ENCODE results near the gene KLHDC7A.
"Not testable (repeated sequence)": the region's sequence is repeated elsewhere in the genome, so short reads cannot be mapped to it uniquely, and the experiment has no call there.

Gene KLHDC7A

DNA sequence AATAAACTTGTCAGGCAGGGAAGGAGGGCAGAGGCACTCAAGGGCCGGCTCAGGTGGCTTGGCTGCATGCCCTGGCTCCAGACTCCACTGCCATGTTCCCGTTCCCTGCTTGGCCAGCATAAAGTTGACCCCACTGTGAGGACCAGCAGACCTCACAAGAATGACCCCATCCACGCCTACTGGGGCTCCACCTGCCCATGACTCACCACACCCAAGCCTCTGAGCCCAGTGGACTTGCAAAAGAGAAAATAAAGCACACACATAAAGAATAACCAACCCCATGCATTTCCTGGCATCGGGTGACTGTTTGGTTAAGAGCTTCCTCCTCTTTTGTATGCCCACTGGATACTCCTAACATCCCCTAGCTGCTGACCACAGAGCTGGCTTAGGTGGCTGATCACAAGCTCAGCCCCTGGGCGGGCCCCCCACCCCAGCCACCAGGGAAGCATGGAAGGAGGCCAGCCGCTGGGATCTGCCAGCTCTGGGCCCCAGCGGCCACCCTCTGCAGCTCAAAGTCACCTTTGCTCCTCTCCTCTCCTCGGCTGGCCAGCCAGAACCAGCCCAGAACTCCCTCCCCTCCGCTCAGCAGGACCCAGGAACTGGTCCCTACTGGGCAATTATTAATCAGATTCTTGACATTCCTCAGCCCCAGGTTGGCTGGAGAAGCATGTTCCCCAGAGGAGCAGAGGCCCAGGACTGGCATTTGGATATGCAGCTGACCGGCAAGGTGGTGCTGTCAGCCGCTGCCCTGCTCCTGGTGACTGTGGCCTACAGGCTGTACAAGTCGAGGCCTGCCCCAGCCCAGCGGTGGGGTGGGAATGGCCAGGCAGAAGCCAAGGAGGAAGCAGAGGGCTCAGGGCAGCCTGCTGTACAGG lies at the start of gene KLHDC7A:
KLHDC7A (plus strand) TSS at position 616 of the 875 bp plus-strand sequence; CDS start at position 668, 52 bp downstream.
- H3K27ac Mint-ChIP-seq: no peak within 1 kb of the TSS
- H3K4me1 Mint-ChIP-seq (ENCODE audit: low read depth): peaks cover 7% of the 10 kb centered on the region
- H3K27me3 Mint-ChIP-seq: peaks cover 18% of the 10 kb centered on the region
- DNase-seq: no peak
- H3K36me3 Mint-ChIP-seq (ENCODE audit: low read depth): no peaks in the 10 kb centered on the region
- no peaks in the 10 kb centered on the region for H3K9me3 Mint-ChIP-seq
- no peak within 1 kb of the TSS for H3K4me3 Mint-ChIP-seq

DNA sequence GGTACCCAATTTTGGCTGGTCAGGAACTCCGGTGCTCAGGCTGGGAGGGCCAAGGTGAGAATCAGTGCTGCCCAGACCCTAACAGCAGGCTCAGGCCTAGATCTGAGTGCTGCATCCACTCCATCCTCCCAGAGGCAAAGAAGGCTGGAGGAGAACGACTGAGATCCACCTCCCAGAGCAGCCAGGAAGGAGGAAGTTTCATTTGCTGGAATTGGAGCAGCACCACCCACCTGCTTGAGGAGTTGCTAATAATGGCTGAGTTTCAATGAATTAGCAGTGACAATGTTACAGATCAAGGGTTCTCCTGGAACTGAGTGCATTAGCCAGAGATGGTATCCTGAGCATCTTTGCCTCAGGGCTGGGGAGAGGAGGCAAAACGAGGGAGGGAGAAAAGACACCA lies 46.7 kb upstream of the KLHDC7A start:
- peaks cover 43% of the 10 kb centered on the region for H3K27me3 Mint-ChIP-seq
- no peaks in the 10 kb centered on the region for H3K4me1 Mint-ChIP-seq (ENCODE audit: low read depth)

DNA sequence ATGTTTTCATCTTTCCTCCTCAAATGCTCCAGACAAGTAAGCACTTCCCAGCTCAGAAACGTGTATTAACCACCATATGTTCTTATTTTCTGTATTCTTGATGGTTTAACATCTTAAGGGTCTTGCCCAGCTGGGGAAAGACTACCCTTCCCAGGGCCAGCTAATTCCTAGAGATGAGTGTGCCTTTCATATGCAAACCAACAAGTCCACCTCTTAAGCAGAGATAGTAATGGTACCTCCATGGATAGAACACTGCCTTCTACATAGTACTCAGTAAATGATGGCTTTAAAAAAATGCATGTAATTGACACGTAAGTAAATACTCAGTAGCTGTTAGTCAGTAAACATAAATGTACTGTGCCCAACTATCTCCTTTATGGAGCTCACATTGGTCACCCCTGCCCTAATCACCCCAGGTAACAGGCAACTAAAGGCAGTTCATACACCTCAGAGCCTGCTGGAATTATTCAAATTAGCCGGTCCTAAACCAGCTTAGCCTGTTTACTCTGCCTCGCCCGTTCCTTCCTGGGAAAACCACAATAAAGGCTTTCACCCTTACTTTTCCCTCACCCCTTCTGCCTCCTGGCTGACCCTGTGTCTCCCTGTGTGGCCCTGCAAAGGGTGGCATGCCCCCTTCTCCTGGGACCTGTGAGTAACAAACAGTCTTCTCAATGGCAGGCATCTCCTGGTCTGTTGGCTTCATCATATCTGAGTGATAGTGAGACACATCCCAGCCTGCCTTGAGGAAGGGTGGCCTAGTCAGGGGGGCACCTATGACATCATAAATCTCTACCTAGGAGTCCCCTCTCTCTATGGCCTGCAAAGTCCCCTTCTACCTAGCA lies 40.1 kb upstream of the KLHDC7A start:
- no peak overlapping the region for H3K4me3 Mint-ChIP-seq
- no peaks in the 10 kb centered on the region for H3K36me3 Mint-ChIP-seq (ENCODE audit: low read depth)
- no peak overlapping the region for H3K27ac Mint-ChIP-seq

More for the DNA sequence above, 46.7 kb upstream of the KLHDC7A start:
- DNase-seq: no peak
- Mint-ChIP-seq H3K9me3 (peaks cover 10% of the 10 kb centered on the region), H3K36me3 (ENCODE audit: low read depth) (no peaks in the 10 kb centered on the region), H3K27ac (no peak overlapping the region), H3K4me3 (no peak overlapping the region)

DNA sequence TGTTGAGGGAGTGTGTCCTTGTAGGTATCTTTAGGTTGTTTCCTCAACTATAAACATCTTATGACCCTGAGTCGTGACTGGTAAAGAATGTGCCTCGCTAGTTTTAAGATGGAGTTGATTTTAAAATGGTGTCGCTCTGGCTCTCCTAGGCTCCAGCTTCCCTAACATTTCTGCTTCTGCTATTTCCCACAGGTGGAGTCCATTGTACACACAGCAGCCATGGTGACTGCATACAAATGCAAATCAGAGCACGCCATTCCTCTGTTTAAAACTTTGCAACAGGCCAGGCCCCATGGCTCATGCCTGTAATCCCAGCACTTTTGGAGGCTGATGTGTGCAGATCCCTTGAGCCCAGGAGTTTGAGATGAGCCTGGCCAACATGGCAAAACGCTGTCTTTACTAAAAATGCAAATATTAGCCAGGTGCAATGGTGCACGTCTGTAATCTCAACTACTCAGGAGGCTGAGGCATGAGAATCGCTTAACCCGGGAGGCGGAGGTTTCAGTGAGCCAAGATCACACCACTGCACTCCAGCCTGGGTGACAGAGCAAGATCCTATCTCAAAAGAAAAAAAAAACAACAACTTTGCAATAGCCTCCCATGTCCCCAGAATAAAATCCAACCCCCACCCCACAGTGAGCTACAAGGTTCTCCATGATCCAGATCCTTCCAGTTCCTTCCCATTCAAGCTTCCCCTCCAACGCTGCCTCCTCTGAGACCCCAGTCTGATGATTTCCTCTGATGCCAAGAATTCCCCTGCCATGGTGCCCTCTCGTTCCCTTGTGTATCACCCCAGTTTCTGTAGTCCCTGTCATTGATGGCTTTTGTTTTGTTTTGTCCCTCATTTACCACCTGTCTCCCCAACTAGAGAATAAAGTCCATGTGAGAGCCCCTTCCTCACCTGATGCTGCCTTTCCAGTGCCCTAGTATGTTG lies 36.9 kb upstream of the KLHDC7A start:
- no peak overlapping the region for H3K27ac Mint-ChIP-seq
- DNase-seq: no peak
- H3K27me3 Mint-ChIP-seq: peaks cover 48% of the 10 kb centered on the region
- no peaks in the 10 kb centered on the region for H3K36me3 Mint-ChIP-seq (ENCODE audit: low read depth)
- no peak overlapping the region for H3K4me3 Mint-ChIP-seq
- peaks cover 3% of the 10 kb centered on the region for H3K9me3 Mint-ChIP-seq
- H3K4me1 Mint-ChIP-seq (ENCODE audit: low read depth): no peaks in the 10 kb centered on the region

More for the DNA sequence above, 40.1 kb upstream of the KLHDC7A start:
- no peak for DNase-seq
- Mint-ChIP-seq H3K27me3 (peaks cover 40% of the 10 kb centered on the region), H3K9me3 (peaks cover 2% of the 10 kb centered on the region), H3K4me1 (ENCODE audit: low read depth) (no peaks in the 10 kb centered on the region)

DNA sequence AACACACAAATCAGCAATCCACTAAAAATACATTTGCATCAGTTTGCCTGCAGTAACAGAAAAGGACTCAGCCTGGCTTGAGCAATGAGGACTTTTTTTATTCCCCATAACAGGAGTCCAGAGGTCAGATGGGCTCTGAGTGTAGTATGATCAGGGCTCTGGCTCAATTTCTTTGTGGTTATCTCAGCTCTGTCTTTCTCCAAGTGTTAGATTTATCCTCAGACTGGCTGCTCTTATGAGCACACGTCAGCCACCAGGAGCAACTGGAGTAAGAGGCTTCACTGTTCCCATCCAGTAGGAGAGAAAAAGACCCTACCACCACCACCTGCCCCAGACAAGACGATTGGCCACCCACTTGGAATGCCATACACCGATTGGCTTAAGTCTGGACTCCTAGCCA lies 36.2 kb upstream of the KLHDC7A start:
- no peak for DNase-seq
- H3K4me1 Mint-ChIP-seq (ENCODE audit: low read depth): no peaks in the 10 kb centered on the region
- H3K36me3 Mint-ChIP-seq (ENCODE audit: low read depth): no peaks in the 10 kb centered on the region
- peaks cover 3% of the 10 kb centered on the region for H3K9me3 Mint-ChIP-seq
- H3K4me3 Mint-ChIP-seq: no peak overlapping the region
- H3K27me3 Mint-ChIP-seq: peaks cover 48% of the 10 kb centered on the region
- H3K27ac Mint-ChIP-seq: no peak overlapping the region

DNA sequence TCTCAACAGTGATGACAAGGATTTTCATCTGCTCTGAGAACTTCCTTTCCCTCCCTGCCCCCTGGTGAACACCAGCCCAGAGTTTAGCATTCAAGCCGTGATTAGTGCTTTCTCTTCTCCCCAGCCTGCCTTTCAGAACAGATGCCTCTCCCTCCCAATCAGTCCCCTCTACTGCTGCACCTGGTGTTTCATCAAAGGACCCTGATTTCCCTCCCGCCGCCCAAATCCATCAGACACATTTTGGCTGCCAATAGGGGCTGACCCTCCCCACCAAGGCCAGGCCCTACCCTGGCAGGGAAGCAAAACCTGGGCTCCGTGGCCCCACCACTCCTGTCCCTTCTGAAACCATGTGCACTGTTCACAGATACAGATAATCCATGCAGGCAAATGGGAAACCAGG lies 34.0 kb upstream of the KLHDC7A start:
- Mint-ChIP-seq H3K27ac (no peak overlapping the region), H3K36me3 (ENCODE audit: low read depth) (no peaks in the 10 kb centered on the region), H3K4me3 (no peak overlapping the region), H3K9me3 (peaks cover 3% of the 10 kb centered on the region), H3K4me1 (ENCODE audit: low read depth) (no peaks in the 10 kb centered on the region), H3K27me3 (peaks cover 38% of the 10 kb centered on the region)
- no peak for DNase-seq

DNA sequence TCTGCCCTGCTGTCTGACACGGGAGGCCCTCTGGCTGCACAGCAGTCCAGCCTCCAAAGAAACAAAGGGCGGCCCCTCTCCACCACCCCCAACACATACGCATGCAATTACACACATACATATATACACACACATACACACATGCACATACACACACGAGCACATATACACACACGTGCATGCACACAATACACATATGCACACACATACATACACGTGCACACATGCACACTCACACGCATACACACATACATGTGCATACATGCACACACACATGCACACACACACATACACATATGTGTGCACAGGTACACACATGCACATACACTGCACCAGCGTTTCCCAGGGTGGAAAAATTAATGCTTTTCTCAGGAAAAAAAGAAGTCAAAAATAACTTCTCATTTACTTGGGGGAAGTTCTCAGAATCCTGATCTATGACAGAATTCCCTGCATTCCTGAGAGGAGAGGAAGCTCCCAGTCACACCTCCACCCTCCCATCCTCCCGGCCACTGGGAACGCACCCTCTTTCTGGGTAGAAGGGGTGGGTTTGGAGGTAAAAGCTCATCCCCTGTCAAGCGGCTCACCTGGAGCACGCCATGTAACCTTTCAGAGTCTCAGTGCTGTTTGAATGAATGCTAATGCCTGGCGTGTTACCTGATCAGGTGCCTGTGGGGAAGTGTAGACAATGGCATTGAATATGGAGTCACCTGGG lies 33.1 kb upstream of the KLHDC7A start:
- Mint-ChIP-seq H3K36me3 (ENCODE audit: low read depth) (no peaks in the 10 kb centered on the region), H3K4me3 (no peak overlapping the region), H3K27ac (no peak overlapping the region), H3K9me3 (peaks cover 3% of the 10 kb centered on the region), H3K27me3 (peaks cover 38% of the 10 kb centered on the region), H3K4me1 (ENCODE audit: low read depth) (no peaks in the 10 kb centered on the region)
- no peak for DNase-seq

DNA sequence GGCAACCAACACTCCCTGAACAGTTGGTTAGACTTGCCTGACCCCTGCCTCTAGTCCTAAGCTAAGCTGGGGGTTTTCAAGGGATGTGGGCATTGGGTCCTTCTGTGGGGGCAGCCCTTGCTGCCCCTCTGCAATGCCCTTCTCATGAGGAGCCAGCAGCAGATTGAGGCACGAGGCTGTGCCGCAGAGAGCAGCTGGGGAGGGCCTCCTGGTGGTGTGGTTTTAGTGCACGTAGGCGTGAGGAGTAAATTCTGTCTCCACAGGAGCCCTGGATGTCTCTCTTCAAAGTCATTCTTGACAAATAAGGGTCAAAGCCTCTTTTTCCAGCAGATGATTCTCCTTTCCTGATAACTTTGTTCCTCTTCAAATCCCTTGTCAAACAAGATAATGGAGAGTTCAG lies 31.8 kb upstream of the KLHDC7A start:
- no peak for DNase-seq
- H3K9me3 Mint-ChIP-seq: peaks cover 3% of the 10 kb centered on the region
- H3K4me1 Mint-ChIP-seq (ENCODE audit: low read depth): no peaks in the 10 kb centered on the region
- peaks cover 33% of the 10 kb centered on the region for H3K27me3 Mint-ChIP-seq
- H3K27ac Mint-ChIP-seq: no peak overlapping the region
- no peak overlapping the region for H3K4me3 Mint-ChIP-seq
- H3K36me3 Mint-ChIP-seq (ENCODE audit: low read depth): no peaks in the 10 kb centered on the region

DNA sequence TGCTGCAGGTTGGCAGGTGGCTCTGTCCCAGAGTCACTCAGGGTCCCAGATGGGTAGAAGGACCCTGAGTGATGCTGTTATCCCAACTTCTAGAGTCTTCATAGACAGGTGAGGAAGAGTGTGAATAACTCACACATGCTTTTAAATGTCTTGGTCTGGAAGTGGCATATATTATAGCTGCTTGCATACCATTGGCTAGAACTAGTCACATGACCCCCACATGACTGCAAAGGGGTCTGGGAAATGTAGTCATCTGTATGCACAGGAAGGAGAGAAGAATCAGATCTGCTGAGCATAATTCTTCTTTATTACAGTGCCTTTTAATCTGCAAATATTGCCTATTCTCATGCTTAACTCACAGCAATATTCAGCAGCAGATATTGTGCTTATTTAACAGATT lies 28.2 kb upstream of the KLHDC7A start:
- no peak for DNase-seq
- peaks cover 25% of the 10 kb centered on the region for H3K27me3 Mint-ChIP-seq
- H3K36me3 Mint-ChIP-seq (ENCODE audit: low read depth): no peaks in the 10 kb centered on the region
- H3K27ac Mint-ChIP-seq: no peak overlapping the region
- no peak overlapping the region for H3K4me3 Mint-ChIP-seq
- H3K9me3 Mint-ChIP-seq: no peaks in the 10 kb centered on the region
- no peaks in the 10 kb centered on the region for H3K4me1 Mint-ChIP-seq (ENCODE audit: low read depth)

DNA sequence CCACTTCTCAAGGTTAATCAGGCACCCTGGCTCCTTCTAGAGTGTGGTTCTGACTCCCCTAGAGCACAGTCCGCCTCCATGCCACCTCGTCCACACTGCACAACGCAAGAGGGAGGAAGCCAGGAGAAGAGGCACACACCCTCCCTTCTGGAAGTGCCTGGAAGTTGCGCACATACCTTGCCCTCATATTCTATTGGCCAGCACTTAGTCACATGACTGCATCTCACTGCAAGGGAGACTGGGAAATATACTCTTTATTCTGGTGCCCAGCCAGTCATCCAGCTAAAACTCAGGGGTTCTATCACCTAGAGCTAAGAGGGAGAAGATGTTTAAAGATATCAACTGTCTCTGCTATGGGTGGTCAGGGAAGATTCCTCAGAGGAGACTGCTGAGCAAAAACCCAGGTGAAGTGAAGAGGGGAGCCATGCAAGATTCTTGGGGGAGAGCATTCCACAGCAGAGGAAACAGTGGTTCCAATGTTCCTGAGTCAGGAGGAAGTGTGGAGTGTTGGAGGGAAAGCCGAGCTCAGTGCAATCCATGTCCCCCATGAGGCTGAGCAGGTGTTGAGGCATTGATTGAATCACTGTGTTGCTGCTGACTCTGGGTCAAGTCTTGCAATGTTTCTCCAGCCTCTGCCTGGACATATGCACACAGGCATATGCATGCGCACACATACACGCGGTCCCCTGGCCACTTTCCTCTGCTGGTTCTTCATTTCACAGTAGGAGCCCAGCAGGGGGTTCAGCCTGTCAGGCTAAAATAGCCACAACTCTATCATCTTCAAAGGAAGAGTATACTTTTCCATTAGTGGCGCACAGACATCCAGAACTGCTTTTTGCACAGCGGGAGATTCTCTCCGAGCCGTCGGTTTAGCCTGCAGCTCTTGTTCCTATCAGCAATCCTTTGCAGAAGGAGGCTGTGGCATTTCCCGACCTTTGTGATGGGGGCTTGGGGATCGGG lies 22.3 kb upstream of the KLHDC7A start:
- H3K4me1 Mint-ChIP-seq (ENCODE audit: low read depth): no peaks in the 10 kb centered on the region
- DNase-seq: no peak
- H3K9me3 Mint-ChIP-seq: no peaks in the 10 kb centered on the region
- no peak overlapping the region for H3K27ac Mint-ChIP-seq
- peaks cover 47% of the 10 kb centered on the region for H3K27me3 Mint-ChIP-seq
- no peak overlapping the region for H3K4me3 Mint-ChIP-seq
- no peaks in the 10 kb centered on the region for H3K36me3 Mint-ChIP-seq (ENCODE audit: low read depth)

DNA sequence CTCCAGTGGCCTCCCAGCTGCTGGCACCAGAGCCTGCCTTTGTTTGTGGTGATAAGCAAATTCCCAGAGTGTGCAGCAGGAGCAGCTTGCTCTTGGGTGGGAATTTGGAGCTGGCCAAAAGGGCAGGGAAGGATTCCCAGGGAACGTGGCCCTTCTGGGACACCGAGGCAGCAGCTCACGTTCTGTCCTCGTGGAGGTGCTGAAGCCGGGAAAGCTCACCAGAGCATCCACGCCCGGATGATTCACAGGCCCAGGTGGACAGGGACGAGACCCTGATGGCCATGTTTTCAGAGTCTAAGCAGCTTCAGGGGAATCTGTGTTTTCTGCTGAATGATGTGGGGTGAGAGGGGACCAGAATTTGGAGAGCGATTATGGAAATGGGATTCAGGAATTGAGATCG lies 19.1 kb upstream of the KLHDC7A start:
- Mint-ChIP-seq H3K36me3 (ENCODE audit: low read depth) (no peaks in the 10 kb centered on the region), H3K27me3 (peaks cover 39% of the 10 kb centered on the region), H3K4me3 (no peak overlapping the region), H3K27ac (no peak overlapping the region), H3K4me1 (ENCODE audit: low read depth) (peaks cover 2% of the 10 kb centered on the region), H3K9me3 (no peaks in the 10 kb centered on the region)
- DNase-seq: no peak

DNA sequence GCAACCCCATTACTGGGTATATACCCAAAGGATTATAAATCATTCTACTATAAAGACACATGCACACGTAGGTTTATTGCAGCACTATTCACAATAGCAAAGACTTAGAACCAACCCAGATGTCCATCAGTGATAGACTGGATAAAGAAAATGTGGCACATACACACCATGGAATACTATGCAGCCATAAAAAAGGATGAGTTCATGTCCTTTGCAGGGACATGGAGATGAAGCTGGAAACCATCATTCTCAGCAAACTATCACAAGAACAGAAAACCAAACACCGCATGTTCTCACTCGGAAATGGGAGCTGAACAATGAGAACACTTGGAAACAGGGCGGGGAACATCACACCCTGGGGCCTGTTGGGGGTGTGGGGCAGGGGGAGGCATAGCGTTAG lies 18.2 kb upstream of the KLHDC7A start:
- H3K4me1 Mint-ChIP-seq (ENCODE audit: low read depth); H3K4me3 Mint-ChIP-seq; H3K27ac Mint-ChIP-seq; DNase-seq; H3K9me3 Mint-ChIP-seq; H3K36me3 Mint-ChIP-seq (ENCODE audit: low read depth): not testable (repeated sequence)
- H3K27me3 Mint-ChIP-seq: peaks cover 39% of the 10 kb centered on the region

DNA sequence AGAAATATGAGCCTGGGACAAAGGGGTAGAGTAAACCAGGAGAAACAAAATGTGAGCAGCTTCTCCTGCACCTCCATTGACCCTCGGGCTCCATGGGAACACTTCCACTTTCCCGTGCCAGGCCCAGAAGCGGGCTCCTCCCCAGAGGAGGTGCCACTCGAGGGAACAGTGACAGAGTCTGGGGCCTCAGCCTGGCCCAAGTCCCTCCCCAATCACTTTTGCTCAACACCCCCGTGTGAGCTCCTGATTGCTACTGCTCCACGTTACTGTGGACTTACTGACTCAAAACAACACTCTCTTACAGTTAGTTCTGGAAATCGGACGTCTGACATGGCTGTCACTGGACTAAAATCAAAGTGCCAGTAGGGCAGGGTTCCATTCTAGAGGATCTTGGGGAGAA lies 17.7 kb upstream of the KLHDC7A start:
- no peaks in the 10 kb centered on the region for H3K36me3 Mint-ChIP-seq (ENCODE audit: low read depth)
- H3K9me3 Mint-ChIP-seq: no peaks in the 10 kb centered on the region
- no peak for DNase-seq
- no peak overlapping the region for H3K4me3 Mint-ChIP-seq
- peaks cover 38% of the 10 kb centered on the region for H3K27me3 Mint-ChIP-seq
- H3K4me1 Mint-ChIP-seq (ENCODE audit: low read depth): peaks cover 2% of the 10 kb centered on the region
- no peak overlapping the region for H3K27ac Mint-ChIP-seq
